Activated CD4-positive, CD25-positive, alpha-beta regulatory T cell (primary cell): ENCODE measurements around the gene AGMAT.
A peak's percentile ranks its signal among the peaks of the same experiment; 100 is the strongest.

ENCODE experiments used
- DNase-seq, 4 experiments: peaks; one replicate each; lab custom pipeline; 2025; lab: John Stamatoyannopoulos, UW

AGMAT gene

GRCh38 chr1:15568387-15569073, 16.3 kb downstream of the AGMAT start:
- no peak for DNase-seq

DNA sequence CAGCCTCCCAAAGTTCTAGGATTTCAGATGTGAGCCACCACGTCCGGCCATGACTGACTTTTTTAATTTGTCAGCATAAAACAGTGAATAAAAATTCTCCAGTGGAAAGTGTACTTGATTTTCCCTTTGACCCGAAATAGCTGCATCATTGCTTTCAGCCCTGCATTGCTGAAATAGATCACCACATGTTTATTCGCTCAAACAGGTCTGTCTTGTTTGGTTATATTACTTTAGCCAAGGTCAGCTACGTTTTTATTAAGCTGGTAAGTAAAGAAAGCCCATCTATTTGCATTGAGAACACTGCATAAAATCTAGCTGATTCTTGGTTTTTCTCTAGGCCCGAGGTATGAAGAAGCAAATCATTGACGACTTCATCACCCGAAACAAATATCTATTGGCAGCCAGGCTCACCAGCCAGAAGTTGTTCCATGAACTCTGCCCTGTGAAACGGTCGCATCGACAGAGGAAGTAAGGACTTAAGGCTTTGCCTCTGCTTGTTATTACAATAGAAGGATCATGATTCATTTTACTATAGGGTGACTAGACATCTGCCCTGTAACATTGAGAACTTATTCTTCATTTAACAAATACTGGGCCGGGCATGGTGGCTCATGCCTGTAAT, 25.6 kb downstream of the AGMAT start:
- no peak for DNase-seq

- no peak for DNase-seq
These were observed 26.3 kb downstream of the AGMAT start for GRCh38 chr1:15558516-15558915.

GRCh38 chr1:15557594-15557993, 27.3 kb downstream of the AGMAT start:
- no peak for DNase-seq

- no peak for DNase-seq
These were observed 27.8 kb downstream of the AGMAT start for GRCh38 chr1:15557008-15557407.

DNA sequence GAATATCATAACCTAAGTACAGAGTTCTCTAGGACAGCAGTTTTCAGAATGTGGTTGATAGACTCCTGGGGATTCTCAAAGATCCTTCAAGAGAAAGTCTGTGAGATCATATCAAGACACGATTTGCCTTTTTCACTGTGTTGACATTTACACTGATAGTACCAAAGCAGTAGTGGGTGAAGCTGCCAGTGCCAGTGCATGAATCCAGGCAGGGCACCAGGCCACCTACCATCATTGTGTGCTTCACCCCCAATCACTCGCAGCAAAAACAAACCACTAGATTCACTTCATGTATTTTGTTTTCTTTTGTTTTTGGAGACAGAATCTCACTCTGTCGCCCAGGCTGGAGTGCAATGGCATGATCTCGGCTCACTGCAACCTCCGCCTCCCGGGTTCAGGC, 34.3 kb downstream of the AGMAT start:
- DNase-seq = no peak

GRCh38 chr1:15546641-15547040, 38.2 kb downstream of the AGMAT start:
- no peak for DNase-seq

GRCh38 chr1:15543589-15544568, 41.0 kb downstream of the AGMAT start:
- no peak for DNase-seq

DNA sequence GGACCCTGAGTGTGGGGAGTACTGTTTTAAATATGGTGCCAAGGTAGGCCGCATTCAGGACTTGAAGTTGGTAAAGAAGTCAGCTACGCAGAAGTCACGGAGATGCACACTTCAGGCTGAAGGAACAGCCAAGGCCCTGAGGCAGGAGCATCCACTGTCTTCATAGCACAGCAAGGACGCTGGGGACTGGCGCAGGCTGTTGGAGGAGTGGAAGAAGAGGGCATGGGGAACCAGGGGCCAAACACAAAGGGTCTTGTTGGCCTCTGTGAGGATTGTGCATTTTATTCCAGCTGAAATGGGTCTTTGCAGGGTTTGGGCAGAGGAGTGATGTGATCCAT, 41.6 kb downstream of the AGMAT start:
- no peak for DNase-seq

DNA sequence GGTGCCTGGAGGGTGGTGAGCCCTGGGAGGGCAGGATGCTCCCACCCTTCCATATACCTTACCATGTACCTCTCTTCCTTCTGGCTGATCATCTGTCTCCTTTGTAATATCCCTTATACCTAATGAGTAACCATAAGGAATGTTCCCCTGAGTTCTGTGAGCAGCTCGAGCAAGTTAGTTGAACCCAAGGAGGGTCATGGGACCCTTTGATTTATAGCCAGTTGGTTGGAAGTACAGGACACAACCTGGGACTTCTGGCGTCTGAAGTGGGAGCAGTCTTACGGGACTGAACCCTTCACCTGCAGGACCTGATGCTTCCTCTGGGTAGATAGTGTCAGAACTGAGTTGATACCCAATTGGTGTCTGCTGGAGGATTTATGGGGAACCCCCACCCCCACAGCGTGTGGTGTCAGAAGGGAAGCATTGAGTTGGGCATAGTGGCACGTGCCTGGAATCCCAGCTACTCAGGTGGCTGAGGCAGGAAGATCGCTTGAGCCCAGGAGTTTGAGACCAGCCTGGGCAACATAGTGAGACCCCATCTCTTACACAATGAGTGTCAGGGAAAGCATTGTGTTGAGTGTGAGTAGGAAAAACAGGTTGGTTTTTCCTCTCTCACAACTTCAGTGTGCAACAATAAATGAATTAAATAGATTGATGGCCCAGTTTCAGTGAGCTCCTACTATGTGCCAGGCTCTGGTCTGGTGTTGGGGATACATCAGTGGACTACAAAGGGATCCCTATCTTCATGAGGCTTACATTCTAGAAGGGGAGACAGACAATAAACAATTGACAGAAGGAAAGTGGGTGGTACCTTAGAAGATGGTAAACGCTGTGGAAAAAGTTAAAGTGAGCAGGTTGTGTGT, 42.2 kb downstream of the AGMAT start:
- DNase-seq = no peak

DNA sequence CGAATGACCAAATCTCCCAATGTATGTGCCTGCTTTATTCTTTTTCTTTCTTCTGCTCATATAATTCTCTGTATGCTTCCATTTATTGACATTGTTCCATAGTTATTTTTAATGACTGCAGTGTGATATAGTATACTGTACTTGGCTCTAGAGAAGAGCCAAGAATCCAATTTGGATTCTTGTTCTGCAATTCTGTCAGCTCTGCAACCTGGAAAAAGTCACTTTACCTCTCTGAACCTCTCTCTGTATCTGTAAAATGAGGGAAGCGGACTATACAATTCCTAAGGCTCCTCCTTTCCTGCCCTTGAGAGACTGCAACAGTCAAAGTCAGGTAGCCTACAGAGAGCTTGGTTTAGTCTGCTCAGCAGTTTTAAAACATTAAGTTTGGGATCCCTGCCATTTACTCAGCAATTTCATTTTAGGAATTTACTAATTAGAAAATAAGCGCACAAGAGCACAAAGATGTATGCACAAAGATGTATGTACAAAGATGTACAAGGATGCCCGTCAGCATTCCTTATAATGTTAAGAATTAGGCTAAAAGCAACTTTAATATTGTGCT, 43.5 kb downstream of the AGMAT start:
- no peak for DNase-seq

DNA sequence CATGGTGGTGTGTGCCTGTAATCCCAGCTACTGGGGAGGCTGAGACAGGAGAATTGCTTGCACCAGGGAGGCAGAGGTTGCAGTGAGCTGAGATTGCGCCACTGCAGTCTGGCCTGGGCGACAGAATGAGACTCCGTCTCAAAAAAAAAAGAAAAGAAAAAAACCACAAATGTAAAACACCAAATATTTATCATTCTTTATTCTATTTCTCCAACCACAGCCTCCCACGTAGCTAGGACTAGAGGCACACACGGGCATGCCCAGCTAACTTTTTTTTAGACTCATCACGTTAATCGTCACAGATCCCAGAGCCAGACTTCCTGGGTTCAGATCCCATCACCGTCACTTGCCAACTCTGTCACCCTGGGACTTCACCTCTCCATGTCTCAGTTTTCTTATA, 44.7 kb downstream of the AGMAT start:
- DNase-seq = no peak

GRCh38 chr1:15538771-15539170, 46.1 kb downstream of the AGMAT start:
- no peak for DNase-seq

DNA sequence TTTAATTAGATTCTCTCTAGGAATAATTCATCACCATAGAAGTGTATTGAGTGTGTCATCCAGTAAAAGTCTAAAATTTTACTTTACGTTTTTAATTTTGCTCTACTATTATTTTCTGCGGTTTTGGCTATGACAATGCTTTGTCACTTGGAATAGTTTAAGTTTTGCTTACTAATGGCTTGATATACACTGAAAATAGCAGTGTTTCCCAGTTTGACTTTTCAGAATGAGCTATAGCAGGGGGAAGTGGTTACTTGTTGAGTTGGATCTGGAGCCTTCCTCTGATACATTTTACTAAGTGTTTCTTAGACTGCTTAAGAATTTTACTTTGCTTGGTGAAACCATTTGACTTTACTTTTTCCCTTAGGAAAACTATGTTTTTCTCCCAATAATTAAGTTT, 53.2 kb downstream of the AGMAT start:
- no peak for DNase-seq

DNA sequence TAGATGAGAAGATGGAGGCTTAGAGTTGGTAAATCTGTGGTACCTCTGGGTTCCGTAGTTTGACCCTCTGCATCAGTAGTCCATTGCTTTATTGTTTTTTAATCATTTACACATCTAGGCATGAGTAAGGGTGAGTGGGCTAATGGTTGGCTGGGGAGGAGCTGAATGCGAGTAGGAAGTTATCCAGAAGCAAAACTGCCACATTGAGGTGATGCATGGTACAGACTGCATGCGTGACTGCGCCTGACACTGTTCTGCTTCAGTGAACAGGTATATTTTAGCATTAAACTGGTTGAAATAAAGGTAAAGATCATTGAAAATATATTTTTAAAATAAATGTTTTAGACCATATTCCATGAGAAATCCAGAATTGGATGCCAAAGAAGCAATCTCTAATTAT, 53.8 kb downstream of the AGMAT start:
- DNase-seq = no peak

- DNase-seq = peak; percentile 87 to 93 (median 90)
These were observed 58.1 kb downstream of the AGMAT start, which contains the start of gene DNAJC16 for GRCh38 chr1:15526490-15527339. DNAJC16 (plus strand) TSS chr1:15526848; CDS start chr1:15529106, 2,258 bp downstream.

- DNase-seq = no peak
These were observed 58.8 kb downstream of the AGMAT start for GRCh38 chr1:15526021-15526489.

- DNase-seq = no peak
These were observed 59.5 kb downstream of the AGMAT start for GRCh38 chr1:15525050-15526020.
